ENCODE data around the gene NLGN4Y. TPM values are rescaled to one million over a fixed set of nuclear protein-coding genes. Genes with fewer than 3 reads are reported as not detected.

Gene NLGN4Y
- total and polyA plus RNA-seq, 2 of the 4 experiments (the other 2 are of a cell fraction) = not detected

DNA sequence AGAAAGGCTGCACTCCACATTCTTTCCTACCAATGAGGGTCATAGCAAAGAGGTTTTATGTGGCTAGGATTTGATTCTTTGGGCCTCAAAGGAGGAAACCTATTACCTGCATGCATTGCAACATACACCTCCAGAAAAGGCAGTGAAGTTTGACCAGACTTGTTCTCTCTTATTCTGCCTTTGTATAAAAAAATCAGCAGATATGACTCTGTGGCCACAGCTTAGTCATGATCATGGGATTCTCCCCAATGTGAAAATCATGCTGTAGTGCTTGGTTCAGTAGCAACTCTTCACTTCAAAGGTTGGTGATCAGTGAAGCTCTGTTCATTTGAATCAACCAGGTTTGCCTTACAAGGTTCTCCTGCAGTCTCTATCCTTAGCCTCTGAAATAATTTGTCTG lies 38.4 kb upstream of the NLGN4Y start:
- no peak overlapping the region for H4K91ac ChIP-seq (ENCODE audit: insufficient read depth, low read depth, low read length)
- no peak overlapping the region for H3K4me2 ChIP-seq (ENCODE audit: low read depth, low read length)
- H3K4me3 ChIP-seq (ENCODE audit: insufficient read depth, low read depth, low read length) = no peak overlapping the region
- H3K23ac ChIP-seq (ENCODE audit: low read depth, low read length) = no peak overlapping the region
- ATAC-seq (ENCODE audit: low read depth) (no peak), DNase-seq (no peak)
- no peak overlapping the region for H3K9ac ChIP-seq (ENCODE audit: low read depth, low read length)
- H3K79me1 ChIP-seq (ENCODE audit: low read depth in 1 of 2, low read length in 2 of 2) = no peaks in the 10 kb centered on the region
- no peak overlapping the region for H3K18ac ChIP-seq (ENCODE audit: low read depth, low read length)
- H2BK120ac ChIP-seq (ENCODE audit: low read depth, low read length) = no peak overlapping the region
- no peak overlapping the region for H3K56ac ChIP-seq (ENCODE audit: extremely low read depth, insufficient read depth, low read length)
- intact Hi-C loops (cut with micrococcal nuclease) (no loop called here), in situ Hi-C loops (cut with MboI; ENCODE audit: low sequenced_read_pairs) (no loop called here), dilution Hi-C loops (cut with HindIII; ENCODE audit: low sequenced_read_pairs, unreplicated experiment) (no loop called here)
- H4K5ac ChIP-seq (ENCODE audit: low read depth, low read length) = no peak overlapping the region
- H4K20me1 ChIP-seq (ENCODE audit: insufficient read depth, low read length) = no peaks in the 10 kb centered on the region
- no peak overlapping the region for H2AK9ac ChIP-seq (replicated peaks; ENCODE audit: low read depth, low read length, poor library complexity)
- H3K27me3 ChIP-seq (ENCODE audit: control insufficient read depth, insufficient read depth, low read length) = no peaks in the 10 kb centered on the region
- H3K14ac ChIP-seq (replicated peaks; ENCODE audit: low read depth, low read length) = no peak overlapping the region
- ChIA-PET CTCF (no interaction called here), POLR2A (ENCODE audit: unreplicated experiment) (no interaction called here)
- BruUV-seq (replicated peaks) = no TSS peak
- H2AFZ ChIP-seq (replicated peaks; ENCODE audit: low read length, poor library complexity) = no peak overlapping the region
- no peak overlapping the region for H3K4ac ChIP-seq (ENCODE audit: low read depth, low read length)
- H3K9me3 ChIP-seq (ENCODE audit: control insufficient read depth, insufficient read depth, low read length) = no peaks in the 10 kb centered on the region
- no peak overlapping the region for H2AK5ac ChIP-seq (ENCODE audit: low read depth, low read length)
- no peaks in the 10 kb centered on the region for H3K4me1 ChIP-seq (ENCODE audit: control insufficient read depth, insufficient read depth, low read length)
- H3K27ac ChIP-seq (ENCODE audit: insufficient read depth, low read length) = no peak overlapping the region
- no peak overlapping the region for H2BK15ac ChIP-seq (ENCODE audit: low read depth, low read length)
- H2BK5ac ChIP-seq (ENCODE audit: low read depth, low read length, poor library complexity, severe bottlenecking) = no peak overlapping the region
- H4K8ac ChIP-seq (ENCODE audit: low read depth in 2 of 2, low read length in 2 of 2) = no peak overlapping the region
- H3K36me3 ChIP-seq (ENCODE audit: control insufficient read depth, insufficient read depth, low read length) = no peaks in the 10 kb centered on the region
- H2BK20ac ChIP-seq (ENCODE audit: low read depth, low read length) = no peak overlapping the region
- no peaks in the 10 kb centered on the region for H3K9me1 ChIP-seq (ENCODE audit: insufficient read depth, low read length)
- no peak for TF ChIP-seq POLR2A (IDR thresholded peaks at IDR 0.05; ENCODE audit: low read depth, low read length)
- no peak for TF ChIP-seq RFX5 (IDR thresholded peaks at IDR 0.05; ENCODE audit: low read depth, low read length)
- TF ChIP-seq, protein P1, sequence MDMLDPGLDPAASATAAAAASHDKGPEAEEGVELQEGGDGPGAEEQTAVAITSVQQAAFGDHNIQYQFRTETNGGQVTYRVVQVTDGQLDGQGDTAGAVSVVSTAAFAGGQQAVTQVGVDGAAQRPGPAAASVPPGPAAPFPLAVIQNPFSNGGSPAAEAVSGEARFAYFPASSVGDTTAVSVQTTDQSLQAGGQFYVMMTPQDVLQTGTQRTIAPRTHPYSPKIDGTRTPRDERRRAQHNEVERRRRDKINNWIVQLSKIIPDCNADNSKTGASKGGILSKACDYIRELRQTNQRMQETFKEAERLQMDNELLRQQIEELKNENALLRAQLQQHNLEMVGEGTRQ (IDR thresholded peaks at IDR 0.05; ENCODE audit: low read depth, low read length) = no peak
- TF ChIP-seq, protein P2, sequence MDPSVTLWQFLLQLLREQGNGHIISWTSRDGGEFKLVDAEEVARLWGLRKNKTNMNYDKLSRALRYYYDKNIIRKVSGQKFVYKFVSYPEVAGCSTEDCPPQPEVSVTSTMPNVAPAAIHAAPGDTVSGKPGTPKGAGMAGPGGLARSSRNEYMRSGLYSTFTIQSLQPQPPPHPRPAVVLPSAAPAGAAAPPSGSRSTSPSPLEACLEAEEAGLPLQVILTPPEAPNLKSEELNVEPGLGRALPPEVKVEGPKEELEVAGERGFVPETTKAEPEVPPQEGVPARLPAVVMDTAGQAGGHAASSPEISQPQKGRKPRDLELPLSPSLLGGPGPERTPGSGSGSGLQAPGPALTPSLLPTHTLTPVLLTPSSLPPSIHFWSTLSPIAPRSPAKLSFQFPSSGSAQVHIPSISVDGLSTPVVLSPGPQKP (IDR thresholded peaks at IDR 0.05; ENCODE audit: borderline replicate concordance, low read depth, low read length) = no peak
- TF ChIP-seq NFE2L2 (IDR thresholded peaks at IDR 0.05; ENCODE audit: low read depth, low read length) = no peak
- TF ChIP-seq CEBPB (IDR thresholded peaks at IDR 0.05; ENCODE audit: low read depth, low read length) = no peak
- TF ChIP-seq, protein P3, sequence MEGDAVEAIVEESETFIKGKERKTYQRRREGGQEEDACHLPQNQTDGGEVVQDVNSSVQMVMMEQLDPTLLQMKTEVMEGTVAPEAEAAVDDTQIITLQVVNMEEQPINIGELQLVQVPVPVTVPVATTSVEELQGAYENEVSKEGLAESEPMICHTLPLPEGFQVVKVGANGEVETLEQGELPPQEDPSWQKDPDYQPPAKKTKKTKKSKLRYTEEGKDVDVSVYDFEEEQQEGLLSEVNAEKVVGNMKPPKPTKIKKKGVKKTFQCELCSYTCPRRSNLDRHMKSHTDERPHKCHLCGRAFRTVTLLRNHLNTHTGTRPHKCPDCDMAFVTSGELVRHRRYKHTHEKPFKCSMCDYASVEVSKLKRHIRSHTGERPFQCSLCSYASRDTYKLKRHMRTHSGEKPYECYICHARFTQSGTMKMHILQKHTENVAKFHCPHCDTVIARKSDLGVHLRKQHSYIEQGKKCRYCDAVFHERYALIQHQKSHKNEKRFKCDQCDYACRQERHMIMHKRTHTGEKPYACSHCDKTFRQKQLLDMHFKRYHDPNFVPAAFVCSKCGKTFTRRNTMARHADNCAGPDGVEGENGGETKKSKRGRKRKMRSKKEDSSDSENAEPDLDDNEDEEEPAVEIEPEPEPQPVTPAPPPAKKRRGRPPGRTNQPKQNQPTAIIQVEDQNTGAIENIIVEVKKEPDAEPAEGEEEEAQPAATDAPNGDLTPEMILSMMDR (conservative IDR thresholded peaks at IDR 0.05; ENCODE audit: low read depth, low read length) = no peak
- no peak for TF ChIP-seq RCOR1 (IDR thresholded peaks at IDR 0.05; ENCODE audit: insufficient replicate concordance, low read length)
- no peak for TF ChIP-seq MAZ (IDR thresholded peaks at IDR 0.05; ENCODE audit: borderline replicate concordance, low read depth, low read length)
- no peak for TF ChIP-seq CHD1 (IDR thresholded peaks at IDR 0.05; ENCODE audit: low read depth, low read length)
- no peak for TF ChIP-seq BHLHE40 (IDR thresholded peaks at IDR 0.05; ENCODE audit: low read depth, low read length)
- no peak for TF ChIP-seq FOS (IDR thresholded peaks at IDR 0.05; ENCODE audit: low read depth, low read length)
- no peak for TF ChIP-seq SMC3 (IDR thresholded peaks at IDR 0.05; ENCODE audit: low read depth, low read length)
- TF ChIP-seq MXI1 (IDR thresholded peaks at IDR 0.05; ENCODE audit: borderline replicate concordance, low read depth, low read length) = no peak
- no peak for TF ChIP-seq RAD21 (IDR thresholded peaks at IDR 0.05; ENCODE audit: low read length)
- no peak for TF ChIP-seq MAFK (IDR thresholded peaks at IDR 0.05; ENCODE audit: low read depth, low read length)

All from IMR-90 (cell line).